Panc1 (cell line): ENCODE measurements around the gene PSD4. TPM values are rescaled to one million over a fixed set of nuclear protein-coding genes. Genes with fewer than 3 reads are reported as not detected.

Experiments used
- ATAC-seq: fragments of 200-7000 bp; cut with Tn5 transposase; 2 replicates; pipeline ENCODE4 v1.9.1; 2020; ENCODE audit warnings: mild to moderate bottlenecking, moderate library complexity
- BruUV-seq: library from RNA; stranded (reverse); fragments of 400-500 nt; replicated peaks from 2 replicates; lab custom pipeline; 2021; lab: Mats Ljungman, UMichigan
- CTCF ChIA-PET: fragments of 300-600 bp; sonication (Branson Sonifier 250); formaldehyde crosslinking; loops from one replicate; lab custom pipeline; 2022; ENCODE audit warnings: antibody characterized with exemption; lab: Charles Lee
- POLR2A ChIA-PET: fragments of 300-600 bp; sonication (Branson Sonifier 250); formaldehyde crosslinking; loops from one replicate; lab custom pipeline; 2022; ENCODE audit warnings: antibody characterized with exemption; lab: Charles Lee
- DNase-seq: peaks from one replicate; pipeline ENCODE4 v3.0.0-alpha.2; 2010; ENCODE audit warnings: low read depth, low spot score
- H3K27ac ChIP-seq: 2 replicates; pipeline ENCODE4 v1.5.1; 2011; ENCODE audit warnings: mild to moderate bottlenecking, low read length, inconsistent platforms
- H3K27me3 ChIP-seq: fragments of 200-500 bp; sonication (Bioruptor generic); 2 replicates; pipeline ENCODE4 v1.6.0; 2014; ENCODE audit warnings: low read length, inconsistent platforms; ENCODE audit not compliant: control insufficient read depth, insufficient read depth
- H3K36me3 ChIP-seq: fragments of 200-500 bp; sonication (Bioruptor generic); 2 replicates; pipeline ENCODE4 v1.5.1; 2014; ENCODE audit warnings: inconsistent platforms, mild to moderate bottlenecking, low read length, moderate library complexity; ENCODE audit not compliant: control insufficient read depth, insufficient read depth
- H3K4me1 ChIP-seq: 2 replicates; pipeline ENCODE4 v1.5.1; 2011; ENCODE audit warnings: inconsistent platforms, mild to moderate bottlenecking, low read length, moderate library complexity; ENCODE audit not compliant: control insufficient read depth, insufficient read depth
- H3K4me3 ChIP-seq, 2 experiments: 2 replicates each; pipeline ENCODE4 v1.5.1; 2011 to 2012; ENCODE audit warnings: low read depth in 2 of 2, low read length in 2 of 2, mild to moderate bottlenecking in 2 of 2, inconsistent platforms in 1 of 2, moderate library complexity in 1 of 2
- H3K9me3 ChIP-seq: fragments of 200-500 bp; sonication (Bioruptor generic); 2 replicates; pipeline ENCODE4 v1.5.1; 2014; ENCODE audit warnings: low read depth, mild to moderate bottlenecking, inconsistent platforms, low read length, moderate library complexity; ENCODE audit not compliant: control insufficient read depth, insufficient read depth
- CTCF ChIP-seq: fragments of 450-650 bp; IDR thresholded peaks from 2 replicates; pipeline ENCODE4 v1.5.1; 2017; ENCODE audit warnings: mild to moderate bottlenecking
- POLR2AphosphoS5 ChIP-seq: IDR thresholded peaks from 2 replicates; pipeline ENCODE4 v1.6.1; 2012; ENCODE audit warnings: mild to moderate bottlenecking, low read depth, low read length, moderate library complexity
- SIN3A ChIP-seq: IDR thresholded peaks from 2 replicates; pipeline ENCODE4 v1.6.1; 2012; ENCODE audit warnings: low read depth, mild to moderate bottlenecking, low read length, moderate library complexity, borderline replicate concordance; ENCODE audit not compliant: insufficient read depth
- TCF7L2 ChIP-seq: IDR thresholded peaks from 2 replicates; pipeline ENCODE4 v1.6.1; 2011; ENCODE audit warnings: mild to moderate bottlenecking, low read depth, low read length, inconsistent platforms
- in situ Hi-C: cut with HindIII; loops from 2 replicates; pipeline ENCODE4 v1.10.0; 2016; ENCODE audit warnings: low sequenced_read_pairs, low pct_unique_long_range_greater_than_20kb
- intact Hi-C: fragments of 100-400 bp; cut with micrococcal nuclease; formaldehyde crosslinking; loops from one replicate; pipeline ENCODE4 v1.10.0; 2022; ENCODE audit not compliant: unreplicated experiment
- total RNA-seq: library from RNA; stranded (reverse); gene quantifications from one replicate; pipeline ENCODE4 v1.2.1, GENCODE V29; 2021; ENCODE audit not compliant: unreplicated experiment
- TF ChIP-seq, protein P1 (sequence below), 2 experiments: IDR thresholded peaks; 2 replicates each; pipeline ENCODE4 v1.6.1; 2011 to 2012; ENCODE audit warnings: low read depth in 2 of 2, control low read depth in 1 of 2, low read length in 1 of 2, mild to moderate bottlenecking in 1 of 2, moderate library complexity in 1 of 2; ENCODE audit not compliant: insufficient read depth in 1 of 2

PSD4 gene
- total RNA-seq, 1 experiment from 2014 or later, result 3.6 TPM

- ChIA-PET POLR2A (no interaction called here), CTCF (no interaction called here)
- no peaks in the 10 kb centered on the region for H3K36me3 ChIP-seq
- no peaks in the 10 kb centered on the region for H3K4me1 ChIP-seq
- H3K4me3 ChIP-seq, result no peak overlapping the region
- no peaks in the 10 kb centered on the region for H3K27me3 ChIP-seq
- H3K27ac ChIP-seq, result no peak overlapping the region
- intact Hi-C loops, result loop anchor here (5.0 kb wide), 3 partner anchors 67 to 257 kb away; no protein-coding TSS in a partner anchor
- in situ Hi-C loops, result no loop called here
- no TSS peak for BruUV-seq
- no peaks in the 10 kb centered on the region for H3K9me3 ChIP-seq
- TF ChIP-seq CTCF, result no peak
- no peak for TF ChIP-seq TCF7L2
- TF ChIP-seq POLR2AphosphoS5, result no peak
- TF ChIP-seq, protein P1, sequence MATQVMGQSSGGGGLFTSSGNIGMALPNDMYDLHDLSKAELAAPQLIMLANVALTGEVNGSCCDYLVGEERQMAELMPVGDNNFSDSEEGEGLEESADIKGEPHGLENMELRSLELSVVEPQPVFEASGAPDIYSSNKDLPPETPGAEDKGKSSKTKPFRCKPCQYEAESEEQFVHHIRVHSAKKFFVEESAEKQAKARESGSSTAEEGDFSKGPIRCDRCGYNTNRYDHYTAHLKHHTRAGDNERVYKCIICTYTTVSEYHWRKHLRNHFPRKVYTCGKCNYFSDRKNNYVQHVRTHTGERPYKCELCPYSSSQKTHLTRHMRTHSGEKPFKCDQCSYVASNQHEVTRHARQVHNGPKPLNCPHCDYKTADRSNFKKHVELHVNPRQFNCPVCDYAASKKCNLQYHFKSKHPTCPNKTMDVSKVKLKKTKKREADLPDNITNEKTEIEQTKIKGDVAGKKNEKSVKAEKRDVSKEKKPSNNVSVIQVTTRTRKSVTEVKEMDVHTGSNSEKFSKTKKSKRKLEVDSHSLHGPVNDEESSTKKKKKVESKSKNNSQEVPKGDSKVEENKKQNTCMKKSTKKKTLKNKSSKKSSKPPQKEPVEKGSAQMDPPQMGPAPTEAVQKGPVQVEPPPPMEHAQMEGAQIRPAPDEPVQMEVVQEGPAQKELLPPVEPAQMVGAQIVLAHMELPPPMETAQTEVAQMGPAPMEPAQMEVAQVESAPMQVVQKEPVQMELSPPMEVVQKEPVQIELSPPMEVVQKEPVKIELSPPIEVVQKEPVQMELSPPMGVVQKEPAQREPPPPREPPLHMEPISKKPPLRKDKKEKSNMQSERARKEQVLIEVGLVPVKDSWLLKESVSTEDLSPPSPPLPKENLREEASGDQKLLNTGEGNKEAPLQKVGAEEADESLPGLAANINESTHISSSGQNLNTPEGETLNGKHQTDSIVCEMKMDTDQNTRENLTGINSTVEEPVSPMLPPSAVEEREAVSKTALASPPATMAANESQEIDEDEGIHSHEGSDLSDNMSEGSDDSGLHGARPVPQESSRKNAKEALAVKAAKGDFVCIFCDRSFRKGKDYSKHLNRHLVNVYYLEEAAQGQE (IDR thresholded peaks at IDR 0.05; ENCODE audit: insufficient read depth in 1 of 2, low read depth in 2 of 2, low read length in 1 of 2), result no peak
- TF ChIP-seq SIN3A, result no peak
- ATAC-seq, result no peak
- no peak for DNase-seq
Observed at GRCh38 chr2:113135317-113135716, 38.5 kb upstream of the PSD4 start.

GRCh38 chr2:113136828-113137775 is 36.7 kb upstream of the PSD4 start:
- H3K27me3 ChIP-seq, result no peaks in the 10 kb centered on the region
- H3K4me1 ChIP-seq, result no peaks in the 10 kb centered on the region
- in situ Hi-C loops, result no loop called here
- no peak overlapping the region for H3K4me3 ChIP-seq
- DNase-seq (no peak), ATAC-seq (peak; percentile 56; the same call in 1 of the 2 replicates)
- H3K9me3 ChIP-seq, result no peaks in the 10 kb centered on the region
- H3K27ac ChIP-seq, result no peak overlapping the region
- BruUV-seq, result no TSS peak
- CTCF ChIA-PET, result interaction anchor here (0.6 to 2.8 kb wide), 5 partner anchors 58 to 1419 kb away, joined by 3 to 34 read pairs (median 3); no protein-coding TSS in a partner anchor
- TF ChIP-seq POLR2AphosphoS5 (no peak), CTCF (peak; percentile 83)
- no peaks in the 10 kb centered on the region for H3K36me3 ChIP-seq
- POLR2A ChIA-PET, result interaction anchor here (1.0 kb wide), 1 partner anchor 61 kb away, joined by 4 read pairs; no protein-coding TSS in a partner anchor
- intact Hi-C loops, result loop anchor here (5.0 kb wide), 3 partner anchors 65 to 255 kb away; no protein-coding TSS in a partner anchor
